Measurements from ENCODE around the gene GNB1L.

- no peak for TF ChIP-seq ZNF563 (CRISPR knock-in tag; IDR thresholded peaks at IDR 0.05)
- TF ChIP-seq, protein P1, sequence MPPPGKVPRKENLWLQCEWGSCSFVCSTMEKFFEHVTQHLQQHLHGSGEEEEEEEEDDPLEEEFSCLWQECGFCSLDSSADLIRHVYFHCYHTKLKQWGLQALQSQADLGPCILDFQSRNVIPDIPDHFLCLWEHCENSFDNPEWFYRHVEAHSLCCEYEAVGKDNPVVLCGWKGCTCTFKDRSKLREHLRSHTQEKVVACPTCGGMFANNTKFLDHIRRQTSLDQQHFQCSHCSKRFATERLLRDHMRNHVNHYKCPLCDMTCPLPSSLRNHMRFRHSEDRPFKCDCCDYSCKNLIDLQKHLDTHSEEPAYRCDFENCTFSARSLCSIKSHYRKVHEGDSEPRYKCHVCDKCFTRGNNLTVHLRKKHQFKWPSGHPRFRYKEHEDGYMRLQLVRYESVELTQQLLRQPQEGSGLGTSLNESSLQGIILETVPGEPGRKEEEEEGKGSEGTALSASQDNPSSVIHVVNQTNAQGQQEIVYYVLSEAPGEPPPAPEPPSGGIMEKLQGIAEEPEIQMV (CRISPR knock-in tag; IDR thresholded peaks at IDR 0.05; ENCODE audit: low read depth) = no peak
- TF ChIP-seq TEAD2 (CRISPR knock-in tag; IDR thresholded peaks at IDR 0.05) = no peak
- TF ChIP-seq, protein P2, sequence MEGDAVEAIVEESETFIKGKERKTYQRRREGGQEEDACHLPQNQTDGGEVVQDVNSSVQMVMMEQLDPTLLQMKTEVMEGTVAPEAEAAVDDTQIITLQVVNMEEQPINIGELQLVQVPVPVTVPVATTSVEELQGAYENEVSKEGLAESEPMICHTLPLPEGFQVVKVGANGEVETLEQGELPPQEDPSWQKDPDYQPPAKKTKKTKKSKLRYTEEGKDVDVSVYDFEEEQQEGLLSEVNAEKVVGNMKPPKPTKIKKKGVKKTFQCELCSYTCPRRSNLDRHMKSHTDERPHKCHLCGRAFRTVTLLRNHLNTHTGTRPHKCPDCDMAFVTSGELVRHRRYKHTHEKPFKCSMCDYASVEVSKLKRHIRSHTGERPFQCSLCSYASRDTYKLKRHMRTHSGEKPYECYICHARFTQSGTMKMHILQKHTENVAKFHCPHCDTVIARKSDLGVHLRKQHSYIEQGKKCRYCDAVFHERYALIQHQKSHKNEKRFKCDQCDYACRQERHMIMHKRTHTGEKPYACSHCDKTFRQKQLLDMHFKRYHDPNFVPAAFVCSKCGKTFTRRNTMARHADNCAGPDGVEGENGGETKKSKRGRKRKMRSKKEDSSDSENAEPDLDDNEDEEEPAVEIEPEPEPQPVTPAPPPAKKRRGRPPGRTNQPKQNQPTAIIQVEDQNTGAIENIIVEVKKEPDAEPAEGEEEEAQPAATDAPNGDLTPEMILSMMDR (CRISPR knock-in tag; IDR thresholded peaks at IDR 0.05) = no peak
- no peak for TF ChIP-seq GATAD2A (CRISPR knock-in tag; IDR thresholded peaks at IDR 0.05)
- TF ChIP-seq ZNF20 (CRISPR knock-in tag; IDR thresholded peaks at IDR 0.05) = no peak
- TF ChIP-seq PPARG (CRISPR knock-in tag; conservative IDR thresholded peaks at IDR 0.05) = no peak
- TF ChIP-seq ZBTB1 (CRISPR knock-in tag; IDR thresholded peaks at IDR 0.05; ENCODE audit: borderline replicate concordance) = no peak
- no peak for TF ChIP-seq NFIB (CRISPR knock-in tag; IDR thresholded peaks at IDR 0.05; ENCODE audit: borderline replicate concordance)
- TF ChIP-seq POLR2A (IDR thresholded peaks at IDR 0.05; ENCODE audit: insufficient read depth in 1 of 2, low read depth in 2 of 2, low read length in 2 of 2) = no peak
- no peak for TF ChIP-seq ZC3H4 (CRISPR knock-in tag; IDR thresholded peaks at IDR 0.05; ENCODE audit: borderline replicate concordance)
- TF ChIP-seq KAT2B (IDR thresholded peaks at IDR 0.05; ENCODE audit: borderline replicate concordance, low read depth, low read length) = no peak
- TF ChIP-seq ZSCAN5A (CRISPR knock-in tag; IDR thresholded peaks at IDR 0.05; ENCODE audit: borderline replicate concordance) = no peak
Observed at GRCh38 chr22:19779011-19779421, 75.7 kb downstream of the GNB1L start.

All from HepG2 (cell line).